HG03354 (cell line): ENCODE measurements around the gene IL1A.
A peak's percentile ranks its signal among the peaks of the same experiment; 100 is the strongest.
"Not testable (repeated sequence)": the region's sequence is repeated elsewhere in the genome, so short reads cannot be mapped to it uniquely, and the experiment has no call there.

ENCODE experiments used
- ATAC-seq: cut with Tn5 transposase; IDR thresholded peaks from one replicate; pipeline ENCODE4 v1.9.1; 2021; ENCODE audit warnings: mild to moderate bottlenecking; ENCODE audit not compliant: unreplicated experiment, poor library complexity, severe bottlenecking

The IL1A gene

DNA sequence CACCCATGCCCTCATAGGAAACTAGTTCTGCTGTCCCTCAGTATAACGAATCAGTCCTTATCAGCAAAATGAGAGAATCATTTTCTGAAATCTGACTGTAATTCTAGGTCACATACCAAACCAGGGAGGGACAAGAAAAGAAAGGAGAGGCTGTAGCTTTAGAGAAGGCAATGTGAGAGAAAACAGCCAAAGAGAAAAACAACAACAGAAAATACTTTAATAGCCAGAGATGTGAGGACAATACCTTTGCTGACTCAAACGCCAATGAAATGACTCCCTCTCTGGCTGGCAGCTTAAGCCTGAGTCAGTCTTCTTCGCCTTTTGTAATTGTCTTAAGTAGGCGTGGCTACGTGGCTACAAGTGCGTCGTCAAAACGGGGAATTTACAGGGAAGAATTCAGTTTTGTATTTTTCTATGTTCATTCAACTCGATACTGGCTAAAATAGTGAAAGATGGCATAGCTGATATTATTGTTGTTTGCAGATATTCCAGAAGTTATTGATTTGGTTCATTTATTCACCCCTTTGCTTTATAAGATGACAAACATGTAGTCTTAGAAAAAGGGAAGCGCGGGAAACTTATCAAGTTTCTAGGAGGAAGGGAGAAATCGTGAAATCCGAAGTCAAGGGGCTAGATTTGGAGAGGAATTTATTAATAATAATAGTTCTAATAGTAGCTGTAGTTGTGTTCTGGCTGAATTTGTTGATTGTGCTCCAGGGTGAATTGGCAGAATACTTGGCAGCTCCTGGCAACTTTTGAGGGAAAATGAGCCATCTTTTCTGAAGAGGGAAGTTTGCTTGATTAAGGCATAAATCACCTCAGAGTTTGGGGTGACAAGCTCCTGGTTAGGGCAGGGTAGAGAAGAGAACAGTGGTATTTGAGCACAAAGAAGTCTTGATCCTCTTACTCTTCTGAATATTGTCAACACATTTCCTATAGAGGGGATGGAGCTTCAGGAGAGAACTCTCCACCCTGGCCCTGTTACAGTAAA, at the start of gene IL1A:
TSS of gene IL1A (minus strand) at position 295 of the 991 bp plus-strand sequence. CDS start 723 bp downstream, outside the sequence.
- ATAC-seq = no peak

DNA sequence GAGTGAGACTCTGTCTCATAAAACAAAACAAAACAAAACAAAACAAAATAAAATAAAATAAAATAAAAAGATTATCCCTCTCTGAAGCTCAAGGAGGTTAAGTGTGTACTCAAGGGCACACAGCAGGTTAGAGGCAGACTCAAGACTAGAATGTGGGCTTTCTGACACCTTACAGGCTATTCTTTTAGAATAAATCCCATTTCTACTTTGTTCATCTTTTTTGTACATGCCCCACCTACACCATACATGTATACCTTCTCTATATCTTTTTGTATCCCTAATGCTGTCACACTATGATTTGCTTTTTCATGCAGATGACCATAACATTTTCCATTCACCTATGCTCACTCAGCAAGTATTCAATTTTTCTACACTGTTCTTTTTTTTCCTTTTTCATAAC, 49.7 kb upstream of the IL1A start:
- no peak for ATAC-seq

GRCh38 chr2:112833639-112833931, 49.3 kb upstream of the IL1A start:
- ATAC-seq = not testable (repeated sequence)

GRCh38 chr2:112832841-112833638, 48.7 kb upstream of the IL1A start:
- ATAC-seq = no peak

- no peak for ATAC-seq
Measured at GRCh38 chr2:112831946-112832840, 47.9 kb upstream of the IL1A start.

DNA sequence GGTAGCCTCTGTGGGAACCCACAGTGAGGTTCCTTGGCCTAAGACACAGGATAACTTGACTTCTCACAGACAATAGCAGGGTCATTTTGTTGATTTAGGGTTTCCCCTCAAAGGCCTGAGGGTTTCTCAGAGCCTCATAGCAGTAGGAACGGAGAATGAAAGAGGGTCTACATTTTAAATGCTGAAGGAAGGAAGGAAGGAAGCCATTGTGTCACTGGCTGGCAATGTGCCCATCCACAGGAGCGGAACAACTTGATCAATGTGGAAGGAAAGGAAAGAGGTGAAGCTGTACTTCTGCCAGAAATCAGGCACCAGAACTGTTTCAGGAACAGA, 47.2 kb upstream of the IL1A start:
- no peak for ATAC-seq

DNA sequence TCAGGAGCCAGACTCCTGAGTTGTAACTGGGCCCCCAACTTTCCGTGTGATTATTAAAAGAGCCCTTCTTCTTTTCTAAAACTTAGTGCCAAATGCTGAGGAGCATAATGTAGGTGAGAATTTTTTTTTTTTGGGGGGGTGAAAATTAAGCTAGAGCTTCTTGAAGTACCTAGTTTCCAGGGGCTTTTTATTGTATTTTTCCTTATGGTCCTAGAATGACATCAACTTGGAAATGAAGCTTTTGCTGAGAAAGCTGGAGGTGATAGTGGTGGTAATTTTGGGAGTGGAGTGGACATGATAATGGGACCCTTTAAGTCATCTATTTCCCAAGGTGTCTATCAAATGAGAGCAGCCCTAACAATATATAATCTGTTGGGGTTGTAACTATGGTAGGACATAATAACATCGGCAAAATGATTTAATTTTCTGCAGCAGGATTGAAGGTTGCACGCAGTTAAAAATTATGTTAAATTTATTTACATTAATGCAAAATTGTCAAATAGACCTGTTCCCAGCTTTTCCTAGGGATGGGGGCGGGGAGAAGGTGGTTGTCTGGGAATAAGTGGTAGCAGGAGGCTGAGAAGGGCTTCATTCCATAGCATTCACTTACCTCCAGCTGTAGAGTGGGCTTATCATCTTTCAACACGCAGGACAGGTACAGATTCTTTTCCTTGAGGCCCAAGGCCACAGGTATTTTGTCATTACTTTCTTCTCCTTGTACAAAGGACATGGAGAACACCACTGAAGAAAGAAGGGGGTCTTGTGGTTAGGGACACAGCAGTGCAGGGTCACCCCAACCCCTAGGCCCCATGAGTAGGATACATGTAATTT, 46.6 kb upstream of the IL1A start:
- ATAC-seq = no peak

GRCh38 chr2:112829961-112830681, 45.8 kb upstream of the IL1A start:
- ATAC-seq = no peak

- no peak for ATAC-seq
Measured at GRCh38 chr2:112829101-112829960, 45.0 kb upstream of the IL1A start.

DNA sequence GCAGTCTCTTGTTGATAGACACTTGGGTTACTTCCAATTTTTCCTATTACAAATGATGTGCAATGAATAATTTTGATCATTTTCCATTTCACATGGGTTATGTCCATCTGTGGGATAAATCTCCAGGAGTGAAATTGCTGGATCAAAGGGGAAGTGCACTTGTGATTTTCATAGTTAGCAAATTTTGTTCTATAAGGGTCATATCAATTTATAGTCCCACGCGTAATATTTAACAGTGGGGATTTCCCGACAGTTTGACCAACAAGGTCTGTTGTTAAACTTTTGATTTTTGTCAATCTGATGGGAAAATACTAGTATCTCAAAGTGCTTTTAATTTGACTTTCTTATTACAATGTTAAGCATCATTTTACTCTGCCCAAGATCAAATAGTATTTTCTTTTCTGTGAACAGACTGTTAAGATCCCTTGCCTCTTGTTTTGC, 44.0 kb upstream of the IL1A start:
- no peak for ATAC-seq

DNA sequence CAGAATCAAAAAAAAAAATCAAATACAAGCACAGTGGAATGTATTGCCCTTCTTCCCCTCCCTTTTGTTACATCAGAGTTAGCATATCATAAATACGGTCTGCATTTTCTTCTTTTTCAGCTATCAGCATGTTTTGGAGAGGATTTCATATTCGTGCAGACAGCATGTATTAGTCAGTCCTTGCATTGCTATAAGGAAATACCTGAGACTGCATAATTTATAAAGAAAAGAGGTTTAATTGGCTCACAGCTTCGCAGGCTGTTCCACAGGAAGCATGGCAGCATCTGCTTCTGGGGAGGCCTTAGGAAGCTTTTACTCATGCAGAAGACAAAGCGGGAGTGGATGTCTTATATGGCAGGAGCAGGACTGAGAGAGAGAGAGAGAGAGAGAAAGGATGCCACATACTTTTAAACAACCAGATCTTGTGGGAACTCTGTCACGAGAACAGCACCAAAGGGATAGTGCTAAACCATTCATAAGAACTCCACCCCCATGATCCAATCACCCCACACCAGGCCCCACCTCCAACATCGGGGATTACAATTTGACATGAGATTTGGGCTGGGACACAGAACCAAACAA, 43.4 kb upstream of the IL1A start:
- no peak for ATAC-seq

DNA sequence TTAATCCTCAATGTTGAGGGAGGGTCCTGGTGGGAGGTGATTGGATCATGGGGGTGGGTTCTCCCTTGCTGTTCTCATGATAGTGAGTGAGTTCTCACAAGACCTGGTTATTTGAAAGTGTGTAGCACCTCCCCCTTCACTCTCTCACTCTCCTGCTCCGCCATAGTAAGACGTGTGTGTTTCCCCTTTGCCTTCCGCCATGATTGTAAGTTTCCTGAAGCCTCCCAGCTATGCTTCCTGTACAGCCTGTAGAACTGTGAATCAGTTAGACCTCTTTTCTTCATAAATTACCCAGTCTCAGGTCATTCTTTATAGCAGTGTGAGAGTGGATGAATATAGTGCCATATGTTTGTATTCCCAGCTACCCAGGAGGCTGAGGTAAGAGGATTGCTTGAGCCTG, 42.7 kb upstream of the IL1A start:
- ATAC-seq = no peak

GRCh38 chr2:112825706-112826105, 41.4 kb upstream of the IL1A start:
- no peak for ATAC-seq

GRCh38 chr2:112824694-112825085, 40.4 kb upstream of the IL1A start:
- ATAC-seq = no peak

DNA sequence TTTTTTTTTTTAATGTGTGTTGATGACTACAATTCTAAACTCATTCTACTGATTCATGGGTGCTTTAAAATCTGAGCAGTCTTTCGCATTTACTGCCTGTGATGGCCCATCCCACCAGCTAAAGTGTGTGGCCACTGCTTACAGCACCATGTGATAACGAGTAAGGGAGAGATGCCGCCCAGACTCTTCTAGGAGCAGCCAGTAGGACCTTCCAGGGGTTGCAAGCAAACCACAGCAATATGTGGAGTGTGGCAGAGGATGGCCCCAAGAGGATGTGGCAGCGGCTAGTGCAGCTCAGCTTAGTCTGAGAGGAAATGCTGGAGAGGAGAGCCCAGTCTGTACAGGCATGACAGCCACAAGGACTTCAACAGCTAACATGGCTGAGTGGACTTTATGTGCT, 37.4 kb upstream of the IL1A start:
- ATAC-seq = peak; percentile 36

DNA sequence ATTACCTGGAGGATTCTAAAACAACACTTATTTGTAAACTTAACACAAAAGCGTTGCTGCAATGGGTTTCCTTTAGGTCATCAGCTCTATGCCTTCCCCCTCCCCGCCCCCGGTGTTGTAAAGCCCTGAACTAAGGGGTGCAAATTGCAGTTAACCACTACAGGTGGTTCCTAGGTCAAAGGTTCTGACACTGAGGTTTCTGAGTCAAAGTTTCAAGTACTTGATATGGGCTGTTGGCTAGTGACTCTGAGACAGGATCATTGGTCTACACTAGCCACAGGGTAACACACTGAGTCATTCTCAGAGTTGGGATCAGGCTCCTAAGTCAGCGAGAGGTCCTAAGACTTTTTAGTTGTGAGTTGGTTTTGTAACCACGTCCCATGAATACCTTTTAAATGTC, 36.8 kb upstream of the IL1A start:
- peak; percentile 83 for ATAC-seq

- no peak for ATAC-seq
Measured at GRCh38 chr2:112820343-112820742, 36.0 kb upstream of the IL1A start.
